HG02588 (cell line): ENCODE data around the gene KRT6A.

Experiments used
- ATAC-seq: cut with Tn5 transposase; IDR thresholded peaks from one replicate; pipeline ENCODE4 v1.9.1; 2021; ENCODE audit warnings: mild to moderate bottlenecking, moderate library complexity; ENCODE audit not compliant: unreplicated experiment

KRT6A gene

DNA sequence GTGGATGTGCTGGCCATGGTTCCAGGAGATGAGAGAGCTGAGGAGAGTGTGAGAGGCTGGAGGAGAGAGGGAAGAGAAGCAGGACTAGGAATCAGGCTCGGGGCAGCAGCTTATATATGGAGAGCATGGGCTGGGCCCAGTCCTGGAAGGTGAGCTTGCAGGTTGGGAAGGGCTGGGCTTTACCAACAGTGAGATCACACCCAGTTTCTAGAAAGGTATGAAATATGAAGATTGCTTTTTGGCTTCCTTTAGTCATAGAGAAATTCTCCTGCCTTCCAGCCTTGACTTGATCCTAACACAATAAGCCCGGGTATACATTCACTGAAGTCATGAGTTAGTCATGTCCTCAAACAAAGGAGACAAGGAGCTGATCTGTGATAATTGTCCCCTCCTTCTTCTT is at the start of gene KRT6A:
KRT6A (minus strand) TSS at position 86 of the 400 bp plus-strand sequence; CDS start at position 17, 69 bp downstream.
- ATAC-seq = no peak

DNA sequence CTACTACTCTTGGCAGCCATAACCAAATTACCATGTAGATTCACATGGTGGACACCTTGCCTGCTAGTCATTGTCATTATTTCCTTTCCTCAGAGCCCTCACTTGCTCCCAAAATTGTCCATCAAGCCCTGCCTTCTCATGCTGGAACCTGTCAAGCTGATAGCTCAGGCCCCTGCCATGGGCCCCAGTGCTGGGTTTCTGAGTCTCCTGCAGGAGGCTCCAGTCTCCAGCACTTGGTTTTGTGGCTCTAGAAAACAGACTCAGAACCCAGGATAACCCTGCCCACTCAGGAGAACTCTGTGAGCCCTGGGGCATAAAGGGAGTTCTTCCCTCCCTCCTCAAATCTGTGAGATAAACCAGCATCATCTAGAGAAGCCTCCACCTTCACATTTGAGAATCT is 49.1 kb upstream of the KRT6A start:
- no peak for ATAC-seq

DNA sequence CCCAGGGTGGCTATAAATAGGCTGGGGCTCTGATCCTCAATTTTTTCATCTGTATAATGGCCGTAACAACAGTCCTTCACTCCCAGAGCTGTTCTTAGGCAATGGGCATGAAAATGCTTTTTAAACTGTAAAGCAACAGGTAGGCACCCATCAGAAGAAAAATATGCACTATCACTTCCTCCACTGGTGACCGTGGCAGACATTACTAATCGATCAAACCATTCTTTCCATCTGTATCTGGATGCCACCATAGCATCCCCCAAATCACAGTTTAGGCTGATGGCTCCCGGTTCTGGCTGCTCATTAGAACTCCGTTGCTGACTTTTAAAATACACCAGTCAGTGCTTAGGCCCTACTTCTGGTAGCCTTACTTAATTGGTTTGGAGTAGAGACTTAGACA is 48.7 kb upstream of the KRT6A start:
- ATAC-seq = no peak

DNA sequence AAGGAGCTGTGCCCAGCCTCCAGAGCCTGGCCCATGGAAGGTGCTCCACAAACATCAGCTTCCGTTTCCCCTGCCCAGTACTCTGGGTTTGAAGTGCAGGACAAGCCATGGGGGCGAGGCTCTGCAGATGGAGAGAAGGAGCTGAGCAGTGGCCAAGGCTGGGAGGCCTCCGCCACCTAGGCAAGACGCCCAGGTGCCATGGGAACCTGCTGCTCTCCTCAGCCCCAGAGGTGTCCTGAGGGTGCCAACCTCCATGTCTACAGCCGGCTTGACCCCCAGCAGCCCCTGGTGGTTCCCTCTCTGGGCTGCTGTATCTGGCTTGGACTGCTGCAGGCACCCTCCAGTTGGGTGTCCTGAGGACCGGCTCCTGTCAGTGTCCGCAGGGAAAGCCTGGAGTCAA is 47.5 kb upstream of the KRT6A start:
- no peak for ATAC-seq

DNA sequence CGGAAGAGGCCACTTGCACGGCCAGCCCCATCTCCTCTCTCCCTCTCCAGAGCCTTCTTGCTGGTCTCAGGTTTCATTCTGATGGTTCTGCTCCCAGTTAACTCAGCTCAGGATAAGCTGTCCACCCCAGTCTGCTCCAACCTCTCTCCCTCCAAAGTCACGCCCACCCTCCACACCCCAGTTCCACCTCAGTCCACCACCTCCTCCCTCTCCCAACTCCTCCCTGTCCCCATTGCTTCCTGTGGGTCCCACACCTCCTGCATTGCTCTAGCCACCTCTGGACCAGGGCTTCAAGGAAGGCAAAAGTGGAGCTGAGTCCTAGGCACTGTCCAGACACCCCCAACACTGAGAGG is 46.7 kb upstream of the KRT6A start:
- no peak for ATAC-seq

DNA sequence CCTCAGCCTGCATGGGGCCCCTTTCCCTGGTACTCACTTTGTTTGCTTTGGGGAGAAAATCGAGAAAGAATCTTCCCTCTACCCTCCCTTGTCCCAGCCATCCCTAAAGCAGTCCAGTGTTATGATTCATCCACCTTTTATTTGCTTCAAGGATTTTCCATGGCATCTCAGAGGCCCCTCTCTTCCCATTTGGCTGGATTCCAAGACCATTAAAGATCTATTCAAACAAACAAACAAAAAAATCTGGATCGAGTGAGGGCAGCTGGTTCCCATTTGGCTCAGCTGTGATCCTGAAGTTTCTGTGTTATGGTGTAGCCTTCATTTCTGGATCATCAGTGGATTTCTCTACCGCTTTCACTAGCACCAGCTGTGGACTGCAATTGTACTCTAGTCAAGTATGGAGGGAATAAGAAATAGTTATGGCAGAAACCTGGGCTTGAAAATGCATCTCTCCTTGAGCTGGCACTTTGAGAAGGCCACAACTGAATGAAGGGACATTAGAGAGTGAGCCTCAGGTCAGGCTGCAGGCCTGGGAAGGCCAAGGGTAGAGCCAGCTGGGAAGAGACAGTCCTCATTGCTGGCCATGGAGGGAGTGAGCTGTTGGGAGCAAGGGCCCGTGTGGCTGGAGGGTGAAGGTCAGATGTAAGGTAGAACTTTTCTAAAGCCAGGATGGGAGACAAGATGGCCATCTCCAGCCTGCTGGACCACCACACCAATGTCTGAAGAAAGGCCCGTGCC is 46.2 kb upstream of the KRT6A start:
- no peak for ATAC-seq

DNA sequence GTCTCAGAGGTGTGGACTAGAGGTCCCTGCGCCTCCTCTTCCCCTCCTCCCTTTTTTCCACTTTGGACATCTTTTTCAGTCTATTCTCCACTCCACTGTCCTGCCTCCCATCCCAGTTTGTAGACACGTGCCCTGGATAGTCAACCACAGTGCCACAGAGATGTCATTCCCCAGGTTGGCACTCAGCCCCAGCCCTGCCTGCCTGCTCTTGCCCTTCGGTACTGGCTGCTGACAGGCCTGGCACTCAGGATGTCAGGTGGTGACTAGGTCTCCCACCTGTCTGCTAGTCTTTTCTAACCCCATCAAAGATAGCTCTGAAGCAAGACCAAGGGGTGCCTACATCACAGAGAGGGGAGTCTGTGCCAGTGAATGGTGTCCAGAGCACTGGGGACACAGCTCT is 44.0 kb upstream of the KRT6A start:
- no peak for ATAC-seq

DNA sequence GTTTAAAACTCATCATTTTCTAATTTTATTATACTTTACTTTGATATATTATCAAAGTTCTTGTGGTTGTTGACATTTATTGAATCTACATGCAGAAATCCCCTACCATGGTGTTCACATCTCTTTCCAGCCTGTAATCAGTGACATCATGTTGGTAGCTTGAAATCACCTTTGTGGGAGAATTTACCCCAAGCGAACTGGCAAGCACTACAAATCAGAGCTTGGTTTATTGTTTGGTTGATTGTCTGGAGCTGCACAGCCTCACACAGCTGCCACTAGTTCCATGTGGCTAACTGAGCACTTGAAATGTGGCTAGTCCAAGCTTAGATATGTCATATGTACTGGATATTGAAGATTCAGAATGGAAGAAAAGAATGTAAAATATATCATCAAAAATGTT is 42.5 kb upstream of the KRT6A start:
- ATAC-seq = no peak

DNA sequence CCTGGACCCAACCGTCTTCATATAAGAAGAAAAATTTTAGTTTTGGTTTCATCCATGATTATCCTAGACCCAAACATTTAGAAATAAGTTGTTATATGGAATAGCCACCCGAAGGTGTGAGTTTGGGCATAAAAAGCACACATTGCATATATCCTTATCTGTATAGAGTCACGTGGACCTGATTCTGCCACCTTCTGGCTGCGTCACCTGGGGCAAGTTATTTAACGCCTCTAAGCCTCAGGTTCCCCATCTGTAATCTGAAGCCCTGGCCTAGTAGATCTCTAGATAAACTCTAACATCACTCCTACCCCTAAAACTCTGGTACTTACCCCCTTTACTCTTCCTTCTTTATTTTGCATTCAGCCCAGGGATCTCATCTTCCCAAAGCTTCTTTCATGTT is 41.4 kb upstream of the KRT6A start:
- ATAC-seq = no peak

DNA sequence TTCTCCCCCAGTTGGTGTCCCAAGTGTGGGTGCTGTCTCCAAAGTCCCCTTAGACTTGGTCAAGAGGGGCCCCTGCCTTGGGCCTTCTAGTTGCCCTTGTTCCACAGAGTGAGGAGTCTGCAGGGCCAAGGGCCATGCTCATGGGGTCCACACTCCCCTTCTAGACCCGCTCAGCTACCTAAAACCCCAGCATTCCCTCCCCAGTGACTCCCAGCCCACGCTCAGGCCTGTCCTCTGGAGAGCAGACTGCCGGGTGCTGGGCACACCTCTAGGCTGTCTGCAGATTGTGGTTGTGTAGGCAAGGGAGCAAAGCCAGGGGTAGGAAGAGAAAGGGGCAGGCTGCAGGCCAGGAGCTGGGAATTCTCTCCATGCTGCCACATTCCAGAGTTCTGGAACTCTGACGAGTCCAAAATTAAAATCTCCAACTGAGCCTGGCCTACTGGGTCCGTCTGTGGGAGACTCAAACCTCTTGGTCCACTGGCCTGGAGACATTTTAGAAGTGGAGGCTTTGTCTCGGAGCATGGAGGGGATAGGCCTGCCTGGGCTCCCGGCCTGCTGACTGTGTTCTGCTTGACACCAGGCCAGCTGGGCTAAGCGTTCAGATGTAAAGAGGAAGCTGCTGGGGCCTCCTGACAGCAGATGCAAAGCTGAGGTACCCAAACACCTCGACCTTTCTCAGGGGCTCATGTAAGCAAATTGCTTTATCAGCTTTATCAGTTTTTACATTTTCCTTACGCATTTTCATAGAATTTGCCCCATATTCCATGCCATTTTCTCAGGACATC is 40.8 kb upstream of the KRT6A start:
- no peak for ATAC-seq

DNA sequence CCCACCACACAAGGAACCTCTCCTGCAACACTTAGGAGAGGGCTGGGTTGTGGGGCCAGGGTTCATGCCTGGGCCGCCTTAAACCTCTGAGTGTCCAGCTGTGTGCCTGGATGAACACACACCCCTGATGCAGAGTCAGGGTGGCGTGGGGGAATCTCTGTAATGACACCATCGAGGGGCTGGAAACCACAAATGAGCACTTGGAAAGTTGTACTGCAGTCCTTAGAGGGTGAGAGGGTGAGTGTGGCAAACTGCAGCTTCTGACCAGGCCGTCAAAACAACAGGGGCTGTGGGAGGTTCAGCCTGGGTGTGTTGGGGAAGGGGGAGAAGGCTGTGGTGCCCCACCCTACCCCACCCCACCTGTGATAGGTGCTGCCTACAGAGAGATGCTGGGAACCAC is 39.6 kb upstream of the KRT6A start:
- no peak for ATAC-seq

DNA sequence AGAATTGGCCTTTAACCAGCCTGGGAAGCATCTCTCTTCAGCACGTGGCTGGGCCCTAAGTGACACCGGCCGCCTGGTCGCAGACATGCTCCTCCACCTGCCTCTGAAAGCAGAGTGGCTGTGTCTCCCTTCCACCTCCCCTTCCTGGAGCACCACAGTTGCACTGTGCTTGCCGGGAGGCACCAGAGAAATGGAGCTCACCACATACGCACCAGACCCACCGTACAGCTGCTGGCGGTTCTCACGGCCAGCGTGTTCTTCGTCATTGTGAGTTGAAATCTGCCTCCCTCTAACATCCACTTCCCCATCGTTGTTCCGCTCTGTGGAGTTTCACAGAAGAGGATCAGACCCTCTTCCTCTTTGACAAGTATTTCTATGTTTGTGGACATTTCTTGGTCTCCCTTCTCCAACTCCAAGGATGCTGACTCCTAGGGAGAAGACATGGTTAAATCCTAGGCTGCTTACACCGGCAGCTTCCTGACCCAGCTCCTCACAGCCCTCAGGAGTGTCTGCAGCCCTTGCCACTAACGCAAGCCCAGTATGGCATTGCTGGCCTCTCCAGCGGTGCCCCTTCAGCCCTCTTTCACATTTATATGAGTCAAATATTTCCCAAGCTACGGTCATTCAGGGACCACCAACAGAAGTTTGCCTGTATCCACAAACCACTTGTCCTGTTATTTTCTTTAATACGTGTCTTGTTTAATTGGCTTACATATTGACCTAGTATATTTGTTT is 38.7 kb upstream of the KRT6A start:
- no peak for ATAC-seq

DNA sequence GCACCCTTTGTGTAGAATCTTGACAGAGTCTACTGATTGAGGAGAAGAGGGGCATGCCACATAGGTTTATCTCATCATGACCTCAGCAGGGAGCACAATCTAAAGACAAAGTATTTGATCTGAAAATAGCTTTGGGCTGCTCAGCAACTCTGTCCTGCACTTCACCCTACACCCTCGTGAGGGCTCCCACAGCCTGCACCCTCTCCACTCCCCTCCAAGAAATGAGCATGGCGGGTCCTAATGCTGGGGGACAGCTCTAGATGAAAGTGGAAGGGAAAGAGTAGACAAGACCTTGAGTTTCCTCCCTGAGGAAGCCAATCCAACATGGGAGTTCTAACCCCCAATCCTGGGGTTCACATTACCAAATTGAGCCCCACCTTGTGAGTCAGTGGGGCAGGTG is 37.8 kb upstream of the KRT6A start:
- ATAC-seq = no peak

DNA sequence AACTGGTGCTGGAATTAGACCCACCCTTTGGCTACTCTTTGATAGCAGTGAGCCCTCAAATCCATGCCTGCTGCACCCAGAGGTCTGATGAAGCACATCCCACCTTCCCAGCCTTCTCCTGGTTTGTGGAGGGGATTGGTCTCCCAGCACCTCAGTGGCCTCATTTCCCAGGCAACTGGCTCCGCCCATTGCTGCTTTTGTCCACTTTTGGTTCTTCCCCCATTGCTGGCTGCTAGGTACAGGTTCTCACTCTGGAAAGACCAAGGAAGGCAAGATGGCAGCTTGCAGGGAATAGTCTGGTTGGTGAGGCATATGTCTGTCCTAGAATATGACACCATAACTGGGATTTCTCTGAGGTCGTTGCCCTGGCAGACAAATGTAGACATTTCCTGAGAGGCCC is 37.3 kb upstream of the KRT6A start:
- no peak for ATAC-seq

DNA sequence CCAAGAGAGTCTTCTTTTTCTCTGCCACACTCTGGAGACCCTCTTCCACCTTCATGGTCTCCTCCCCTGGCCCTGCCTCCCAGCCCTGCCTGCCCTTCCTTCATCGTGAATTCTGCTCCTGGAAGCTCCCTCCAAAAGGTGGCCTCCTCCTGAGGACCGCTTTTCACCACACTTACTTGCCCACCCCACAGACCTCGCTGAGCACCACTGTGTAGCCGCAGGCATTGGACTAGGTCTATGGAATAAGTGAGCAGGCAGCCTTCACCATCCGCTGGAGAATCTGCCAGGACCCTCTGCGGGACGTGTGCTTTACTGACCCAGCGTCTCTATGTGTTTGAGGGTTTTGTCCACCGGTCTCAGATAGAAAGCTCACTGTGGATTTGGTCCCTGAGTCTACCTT is 36.8 kb upstream of the KRT6A start:
- no peak for ATAC-seq

DNA sequence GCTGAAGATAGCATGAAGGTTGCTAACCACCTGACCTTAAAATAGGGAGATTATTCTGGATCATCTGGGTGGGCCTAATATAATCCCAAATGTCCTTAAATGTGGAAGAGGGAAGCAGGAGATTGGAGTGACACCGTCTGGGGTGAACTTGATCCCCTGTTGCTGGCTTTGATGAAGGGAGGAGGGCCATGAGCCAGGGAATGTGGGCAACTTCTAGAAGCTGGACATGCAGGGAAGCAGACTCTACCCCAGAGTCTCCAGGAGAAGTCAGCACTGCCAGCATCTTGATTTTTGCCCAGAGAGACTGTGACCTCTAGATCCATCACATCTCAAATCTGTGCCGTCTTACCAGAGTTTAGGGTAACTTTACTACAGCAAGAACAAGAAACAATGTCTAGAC is 36.4 kb upstream of the KRT6A start:
- no peak for ATAC-seq

DNA sequence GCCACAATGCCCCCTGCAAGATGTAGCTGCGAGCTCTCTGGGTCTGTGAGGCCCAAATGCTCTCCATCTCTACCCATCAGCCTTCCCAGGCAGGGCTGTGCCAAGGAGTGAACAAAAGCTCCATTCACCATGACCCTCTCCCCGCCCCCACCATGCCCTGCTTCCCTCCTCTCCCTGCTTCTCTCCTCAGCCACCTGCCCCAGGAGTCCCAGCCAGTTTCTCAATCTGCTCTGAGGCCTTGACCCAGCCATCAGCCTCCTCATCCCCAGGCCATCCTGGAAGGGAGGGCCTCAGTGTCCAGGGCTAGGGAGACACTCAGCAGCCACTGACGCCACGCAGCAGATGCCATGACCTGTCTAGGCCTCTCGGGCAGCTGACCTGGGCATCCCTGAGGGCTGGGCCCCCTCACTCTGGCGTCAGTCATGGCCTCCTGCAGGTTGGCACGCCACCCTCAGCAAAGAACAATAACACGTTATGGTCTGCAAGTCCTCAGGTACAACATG is 35.6 kb upstream of the KRT6A start:
- no peak for ATAC-seq

DNA sequence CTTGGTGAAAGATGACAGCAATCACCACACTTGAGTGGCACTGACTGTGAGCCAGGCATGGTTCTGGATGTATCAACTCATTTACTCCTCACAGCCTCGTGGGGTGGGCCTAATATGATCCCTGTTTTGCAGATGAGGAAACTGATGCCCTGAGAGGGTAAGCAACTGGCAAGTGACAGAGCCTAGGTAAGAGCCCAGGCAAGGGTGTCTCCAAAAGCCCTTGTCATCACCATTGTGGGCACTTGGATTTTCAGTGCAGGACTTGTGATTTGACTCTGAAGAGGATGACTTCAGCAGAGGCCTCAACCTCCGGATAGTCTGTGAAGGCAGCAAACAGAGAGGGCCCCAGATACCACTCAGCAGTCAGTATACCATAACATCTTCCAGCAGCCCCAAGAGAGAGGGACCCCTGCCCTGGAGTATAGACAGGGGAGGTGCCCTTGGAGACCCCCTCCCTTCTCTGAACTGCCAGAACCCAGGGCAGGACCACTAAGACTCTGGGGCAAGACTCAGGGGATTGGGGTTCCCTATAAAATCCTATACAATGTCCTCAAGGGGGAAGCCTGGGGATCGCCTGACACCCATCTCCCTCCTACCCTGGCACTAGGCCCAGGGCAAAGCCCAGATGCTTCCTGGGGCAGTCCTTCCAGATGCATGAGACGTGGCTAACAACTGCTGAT is 34.2 kb upstream of the KRT6A start:
- ATAC-seq = no peak

DNA sequence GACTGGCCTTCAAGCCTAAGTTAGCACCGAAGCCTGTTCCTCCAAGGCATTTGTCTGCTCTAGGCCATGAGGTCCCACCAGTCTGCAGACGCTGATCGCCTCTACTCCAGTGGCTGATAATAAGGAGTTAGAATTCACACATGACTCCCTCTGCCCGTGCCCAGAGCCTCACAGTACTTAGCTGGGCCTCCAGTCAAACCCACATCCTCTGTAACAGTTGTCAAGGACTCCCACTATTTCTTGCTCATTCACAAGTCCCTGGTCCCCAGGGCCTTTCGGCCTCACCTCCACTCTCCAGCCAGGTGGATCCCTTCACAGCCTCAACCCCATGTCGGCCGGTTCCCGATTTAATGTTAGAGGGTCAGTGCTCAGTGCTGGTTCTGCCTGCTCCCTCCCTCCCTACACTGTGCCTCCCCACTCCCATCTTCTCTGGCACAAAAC is 33.5 kb upstream of the KRT6A start:
- ATAC-seq = no peak

DNA sequence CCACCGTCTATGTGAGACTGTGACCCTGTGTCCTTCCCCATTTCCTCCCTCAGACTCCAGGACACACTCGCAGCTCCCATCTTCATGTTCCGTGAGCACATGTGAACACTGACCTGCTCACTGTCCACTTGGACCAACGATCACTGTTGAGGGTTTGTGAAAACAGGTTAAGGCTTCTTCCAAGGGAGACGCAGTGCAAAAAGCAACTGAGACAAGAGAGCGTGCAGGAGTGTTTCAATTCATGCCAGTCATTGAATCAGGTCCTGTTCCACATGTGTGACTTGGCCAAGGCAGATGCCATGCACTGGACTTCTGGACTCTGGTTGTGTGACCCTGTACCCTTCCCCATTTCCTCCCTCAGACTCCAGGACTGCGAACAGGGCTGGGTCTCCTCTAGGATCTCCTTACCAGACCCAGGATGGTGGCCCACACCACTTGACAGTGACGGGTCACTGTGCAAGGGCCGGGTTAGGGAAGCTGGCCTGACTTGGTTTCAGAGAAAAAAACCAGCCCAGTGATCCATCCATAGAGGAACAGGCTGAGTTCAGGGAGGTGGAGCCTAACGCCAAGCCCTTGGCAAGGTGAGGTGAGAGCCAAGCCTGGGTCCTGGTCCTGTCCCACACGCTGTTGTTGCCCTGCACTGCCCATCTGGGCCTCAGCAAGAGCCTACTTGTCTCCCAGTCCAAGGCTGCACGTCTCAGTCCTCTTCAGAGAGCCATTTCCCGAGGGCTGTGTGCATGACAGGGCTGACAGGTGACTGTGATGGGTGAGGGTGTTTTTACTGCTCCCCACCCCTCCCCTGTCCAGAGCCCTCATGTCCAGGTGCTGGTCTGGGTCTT is 32.8 kb upstream of the KRT6A start:
- no peak for ATAC-seq
